Osteoblast (primary cell): ENCODE results near the gene B4GALT1. TPM values are rescaled to one million over a fixed set of nuclear protein-coding genes. Genes with fewer than 3 reads are reported as not detected.

ENCODE experiments used
- DNase-seq: peaks from one replicate; pipeline ENCODE4 v3.0.0; 2011; ENCODE audit warnings: low spot score, mixed read lengths; ENCODE audit not compliant: insufficient read length; ENCODE audit errors: missing footprints
- H2AFZ ChIP-seq: 2 replicates; pipeline ENCODE4 v1.6.0; 2011; ENCODE audit warnings: mild to moderate bottlenecking, low read length
- H3K27ac ChIP-seq: 2 replicates; pipeline ENCODE4 v1.5.1; 2011; ENCODE audit warnings: mild to moderate bottlenecking, low read depth, low read length, moderate library complexity
- H3K27me3 ChIP-seq: 2 replicates; pipeline ENCODE4 v1.6.0; 2012; ENCODE audit warnings: mild to moderate bottlenecking, control low read depth, inconsistent platforms, low read length, moderate library complexity; ENCODE audit not compliant: insufficient read depth
- H3K36me3 ChIP-seq: 2 replicates; pipeline ENCODE4 v1.5.1; 2011; ENCODE audit warnings: mild to moderate bottlenecking, low read length, control low read depth, moderate library complexity; ENCODE audit not compliant: insufficient read depth
- H3K4me1 ChIP-seq: 2 replicates; pipeline ENCODE4 v1.5.1; 2011; ENCODE audit warnings: mild to moderate bottlenecking, low read length, control low read depth, moderate library complexity; ENCODE audit not compliant: insufficient read depth
- H3K4me2 ChIP-seq: 2 replicates; pipeline ENCODE4 v1.6.0; 2011; ENCODE audit warnings: mild to moderate bottlenecking, low read length; ENCODE audit not compliant: insufficient read depth
- H3K4me3 ChIP-seq: fragments of 200-600 bp; sonication (generic); 3 replicates; pipeline ENCODE4 v1.5.1; 2012; ENCODE audit warnings: mild to moderate bottlenecking, low read length, inconsistent platforms; ENCODE audit not compliant: insufficient read depth
- H3K79me2 ChIP-seq: 2 replicates; pipeline ENCODE4 v1.6.0; 2012; ENCODE audit warnings: mild to moderate bottlenecking, low read length, control low read depth, inconsistent platforms; ENCODE audit not compliant: insufficient read depth
- H3K9me3 ChIP-seq: 2 replicates; pipeline ENCODE4 v1.5.1; 2011; ENCODE audit warnings: low read depth, low read length, control low read depth
- H4K20me1 ChIP-seq: 2 replicates; pipeline ENCODE4 v1.6.0; 2012; ENCODE audit warnings: mild to moderate bottlenecking, low read length, control low read depth; ENCODE audit not compliant: insufficient read depth
- CTCF ChIP-seq: IDR thresholded peaks from 2 replicates; pipeline ENCODE4 v1.5.1; 2011; ENCODE audit warnings: mild to moderate bottlenecking, low read depth, low read length, moderate library complexity; ENCODE audit errors: extremely low read depth
- total RNA-seq: library from RNA; depleted of rRNA; stranded (reverse); fragments of >200 nt; gene quantifications from 2 replicates; pipeline ENCODE4 v1.2.3, GENCODE V29; 2012

B4GALT1 gene
- total RNA-seq, 1 donor, result 63.7 TPM

- no peak overlapping the region for H3K4me3 ChIP-seq
- H3K36me3 ChIP-seq, result peaks cover 60% of the 10 kb centered on the region
- H3K27me3 ChIP-seq, result no peaks in the 10 kb centered on the region
- peaks cover 18% of the 10 kb centered on the region for H3K4me1 ChIP-seq
- peak overlapping the region; percentile 16 for H3K27ac ChIP-seq
- no peak overlapping the region for H2AFZ ChIP-seq
- peaks cover 33% of the 10 kb centered on the region for H4K20me1 ChIP-seq
- peak; percentile 87 for DNase-seq
- no peaks in the 10 kb centered on the region for H3K9me3 ChIP-seq
- H3K4me2 ChIP-seq, result no peak overlapping the region
- peaks cover 87% of the 10 kb centered on the region for H3K79me2 ChIP-seq
- no peak for TF ChIP-seq CTCF
Observed at GRCh38 chr9:33125871-33126823, 41.0 kb downstream of the B4GALT1 start.

GRCh38 chr9:33125461-33125860 lies 41.7 kb downstream of the B4GALT1 start:
- no peak for DNase-seq
- peaks cover 88% of the 10 kb centered on the region for H3K79me2 ChIP-seq

GRCh38 chr9:33124751-33125381 lies 42.3 kb downstream of the B4GALT1 start:
- H3K4me1 ChIP-seq, result peaks cover 14% of the 10 kb centered on the region
- H3K79me2 ChIP-seq, result peaks cover 87% of the 10 kb centered on the region
- peaks cover 38% of the 10 kb centered on the region for H4K20me1 ChIP-seq
- H2AFZ ChIP-seq, result no peak overlapping the region
- H3K4me3 ChIP-seq, result no peak overlapping the region
- peak overlapping the region; percentile 20 for H3K27ac ChIP-seq
- no peaks in the 10 kb centered on the region for H3K27me3 ChIP-seq
- DNase-seq, result no peak
- H3K9me3 ChIP-seq, result no peaks in the 10 kb centered on the region
- H3K4me2 ChIP-seq, result no peak overlapping the region
- TF ChIP-seq CTCF, result no peak
- peaks cover 58% of the 10 kb centered on the region for H3K36me3 ChIP-seq

More at GRCh38 chr9:33125461-33125860, 41.7 kb downstream of the B4GALT1 start:
- Histone ChIP-seq H3K4me2 (no peak overlapping the region), H3K36me3 (peaks cover 60% of the 10 kb centered on the region), H2AFZ (no peak overlapping the region), H3K27ac (peak overlapping the region; percentile 25), H3K27me3 (no peaks in the 10 kb centered on the region), H4K20me1 (peaks cover 38% of the 10 kb centered on the region), H3K9me3 (no peaks in the 10 kb centered on the region), H3K4me3 (no peak overlapping the region), H3K4me1 (peaks cover 14% of the 10 kb centered on the region)
- TF ChIP-seq CTCF, result no peak

- peaks cover 34% of the 10 kb centered on the region for H4K20me1 ChIP-seq
- no peak overlapping the region for H2AFZ ChIP-seq
- no peak overlapping the region for H3K4me2 ChIP-seq
- peaks cover 83% of the 10 kb centered on the region for H3K79me2 ChIP-seq
- no peak for TF ChIP-seq CTCF
- H3K9me3 ChIP-seq, result no peaks in the 10 kb centered on the region
- H3K27ac ChIP-seq, result no peak overlapping the region
- peaks cover 14% of the 10 kb centered on the region for H3K4me1 ChIP-seq
- peak; percentile 37 for DNase-seq
- no peak overlapping the region for H3K4me3 ChIP-seq
- no peaks in the 10 kb centered on the region for H3K27me3 ChIP-seq
- H3K36me3 ChIP-seq, result peaks cover 52% of the 10 kb centered on the region
Observed at GRCh38 chr9:33124046-33124445, 43.1 kb downstream of the B4GALT1 start.
